GM21390 (cell line): ENCODE measurements around the gene SLC66A3.

Experiments used
- ATAC-seq: cut with Tn5 transposase; IDR thresholded peaks from one replicate; pipeline ENCODE4 v1.9.1; 2021; ENCODE audit not compliant: unreplicated experiment

Gene SLC66A3

DNA sequence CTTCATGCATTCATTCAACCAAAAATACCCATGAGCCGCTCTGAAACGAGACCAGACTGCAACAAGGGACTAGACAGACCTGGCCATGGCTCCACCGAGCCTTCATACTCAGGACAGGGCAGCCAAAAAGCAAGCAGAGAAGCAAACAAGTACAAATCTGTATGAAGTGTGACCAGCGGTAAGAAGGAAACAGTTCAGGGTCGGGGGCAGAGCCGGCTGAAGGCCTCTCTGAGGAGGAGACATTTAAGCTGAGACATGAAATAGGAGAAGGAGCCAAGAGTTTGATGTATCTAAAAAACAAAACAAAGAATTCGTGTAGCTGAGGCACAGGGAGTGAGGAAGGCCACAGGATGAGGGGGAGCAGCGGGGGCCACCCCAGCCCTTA, 21.3 kb upstream of the SLC66A3 start:
- ATAC-seq, result no peak

DNA sequence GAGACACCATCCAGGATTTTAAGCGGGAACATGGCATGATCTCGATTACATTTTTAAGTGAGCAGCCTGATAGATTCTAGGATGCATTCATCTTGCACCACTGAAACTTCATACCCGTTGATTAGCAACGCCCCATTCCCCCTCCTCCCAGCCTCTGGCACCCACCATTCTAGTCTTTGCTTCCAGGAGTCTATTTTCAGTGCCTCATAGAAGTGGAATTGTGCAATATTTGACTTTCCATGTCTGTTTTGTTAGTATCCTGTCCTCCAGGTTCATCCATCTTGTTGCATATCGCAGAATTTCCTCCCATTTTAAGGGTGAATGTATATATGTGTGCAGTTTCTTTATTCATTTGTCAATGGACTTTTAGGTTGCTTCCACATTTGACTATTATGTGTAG, 20.9 kb upstream of the SLC66A3 start:
- no peak for ATAC-seq

DNA sequence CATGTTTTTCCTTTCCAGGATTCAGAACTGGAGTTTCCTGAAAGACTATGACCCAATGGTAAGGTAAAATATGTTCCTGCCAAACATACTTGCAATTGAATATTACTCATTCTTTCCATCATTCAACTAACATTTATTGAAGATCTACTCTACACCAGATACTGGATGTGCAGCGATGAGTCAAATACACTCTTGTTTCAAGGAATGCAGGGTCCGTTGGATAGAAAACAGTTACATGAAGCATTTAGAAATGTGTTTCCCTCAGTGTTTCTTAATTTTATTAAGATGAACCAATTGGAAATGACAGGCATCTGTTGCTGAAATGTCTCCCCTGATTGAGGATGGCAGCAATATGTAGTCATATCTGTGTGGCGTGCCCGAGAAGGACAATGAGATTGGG, 14.8 kb upstream of the SLC66A3 start:
- no peak for ATAC-seq

DNA sequence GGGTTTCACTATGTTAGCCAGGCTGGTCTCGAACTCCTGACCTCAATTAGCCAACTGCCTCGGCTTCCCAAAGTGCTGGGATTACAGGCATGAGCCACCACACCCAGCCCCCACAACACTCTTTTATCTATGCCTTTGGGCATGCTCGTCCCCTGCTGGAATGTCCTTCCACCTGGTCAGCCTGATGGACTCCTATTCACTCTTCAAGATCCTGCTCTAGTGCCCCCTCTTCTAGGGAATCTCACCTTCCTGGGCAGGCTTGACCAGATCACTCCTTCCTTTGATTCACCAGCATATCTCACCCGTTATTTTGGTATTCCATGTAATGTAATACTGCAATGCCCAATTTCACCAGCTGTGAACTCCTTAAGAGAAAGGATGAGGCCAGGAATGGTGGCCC, 13.9 kb upstream of the SLC66A3 start:
- ATAC-seq, result no peak

DNA sequence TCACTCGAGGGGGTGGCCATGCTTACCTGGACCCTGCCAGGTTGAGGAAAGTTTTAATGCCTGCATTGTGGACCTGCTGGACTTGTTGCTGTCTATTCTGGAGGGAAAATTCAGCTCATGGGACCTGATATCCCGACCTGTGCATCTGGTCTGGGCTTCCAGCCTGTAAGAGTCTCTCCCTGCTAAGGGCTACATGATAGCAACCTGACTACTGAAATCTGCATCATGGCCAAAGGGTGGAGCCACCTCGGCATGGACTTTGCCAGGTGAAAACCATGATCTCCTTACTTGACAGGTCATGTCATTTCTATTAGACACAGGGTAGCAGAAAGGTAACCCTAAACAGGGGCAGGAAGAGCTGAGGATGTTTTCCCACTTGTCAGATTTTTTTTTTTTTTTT, 12.9 kb upstream of the SLC66A3 start:
- no peak for ATAC-seq

DNA sequence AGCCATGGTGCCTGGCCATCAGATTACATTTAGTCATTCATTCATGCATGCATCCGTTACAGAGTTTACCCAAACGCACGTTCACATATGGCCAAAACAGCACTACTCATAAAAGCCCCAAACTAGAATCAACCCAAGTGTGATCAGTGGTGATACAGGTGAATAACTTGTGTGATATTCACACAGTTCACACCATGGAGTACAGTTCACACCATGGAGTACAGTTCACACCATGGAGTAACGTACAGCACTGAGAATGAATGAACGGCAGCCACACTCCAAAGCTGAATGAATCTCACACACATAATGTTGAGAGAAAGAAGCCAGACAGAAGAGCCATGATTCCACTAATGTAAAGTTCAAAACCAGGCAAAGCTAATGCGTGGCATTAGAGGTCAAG, 12.3 kb upstream of the SLC66A3 start:
- ATAC-seq, result no peak

DNA sequence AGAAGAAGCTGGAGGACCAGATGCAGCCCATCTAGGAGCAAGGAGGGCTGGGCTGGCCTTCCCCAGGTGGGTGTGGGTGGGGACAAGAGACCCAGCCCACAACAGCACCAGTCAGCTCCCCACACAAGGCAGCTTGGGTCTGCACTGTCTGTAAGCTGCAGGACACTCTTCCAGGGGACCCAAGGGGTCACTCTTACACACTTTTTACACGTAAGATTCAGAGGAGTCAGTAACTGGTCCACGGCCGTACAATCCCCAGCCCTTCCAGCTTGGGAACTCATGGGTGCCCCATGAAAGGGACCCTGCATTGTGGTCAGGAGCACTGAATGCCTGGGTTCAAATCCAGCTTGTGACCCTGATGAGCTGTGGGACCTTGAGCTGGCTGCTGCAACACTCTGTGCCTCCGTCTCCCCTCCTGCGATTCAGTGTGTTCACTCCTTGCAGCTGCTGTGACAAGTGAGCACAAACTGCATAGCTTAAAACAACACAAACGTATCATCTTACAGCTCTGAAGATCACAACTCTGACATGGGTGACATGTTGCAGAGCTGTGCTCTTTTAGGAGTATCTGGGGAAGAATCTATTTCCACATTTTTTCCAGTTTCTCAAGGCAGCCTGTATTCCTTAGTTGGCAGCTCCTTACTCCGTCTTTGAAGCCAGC, 11.1 kb upstream of the SLC66A3 start:
- no peak for ATAC-seq

DNA sequence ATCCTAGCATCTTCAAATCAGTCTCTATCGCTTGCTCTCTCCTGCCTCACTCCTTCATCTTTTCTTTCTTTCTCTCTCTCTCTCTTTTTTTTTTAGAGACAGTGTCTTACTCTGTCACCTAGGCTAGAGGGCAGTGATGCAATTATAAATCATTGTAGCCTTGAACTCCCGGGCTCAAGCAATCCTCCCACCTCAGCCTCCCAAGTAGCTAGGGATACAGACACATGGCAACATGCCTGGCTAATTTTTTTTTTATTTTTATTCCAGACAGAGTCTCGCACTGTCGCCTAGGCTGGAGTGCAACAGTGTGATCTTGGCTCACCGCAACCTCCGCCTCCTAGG, 10.6 kb upstream of the SLC66A3 start:
- no peak for ATAC-seq

DNA sequence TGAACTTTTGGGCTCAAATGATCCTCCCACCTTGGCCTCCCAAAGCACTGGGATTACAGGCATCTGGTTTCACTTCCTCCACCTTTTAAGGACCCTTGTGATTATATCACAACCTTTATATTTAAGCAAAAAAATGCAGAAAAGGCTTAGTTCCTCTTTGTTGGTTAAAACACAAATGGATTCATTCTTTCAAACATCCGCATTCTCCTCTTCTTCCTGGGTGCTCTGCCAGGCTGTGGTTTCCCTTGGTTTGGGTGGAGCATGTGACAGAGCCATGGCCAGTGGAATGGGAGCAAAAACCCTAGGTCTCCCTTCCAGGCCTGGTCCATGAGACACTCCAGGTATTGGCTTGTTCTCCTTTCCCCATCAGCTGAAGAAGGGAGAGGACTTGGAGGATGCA, 9.9 kb upstream of the SLC66A3 start:
- no peak for ATAC-seq

DNA sequence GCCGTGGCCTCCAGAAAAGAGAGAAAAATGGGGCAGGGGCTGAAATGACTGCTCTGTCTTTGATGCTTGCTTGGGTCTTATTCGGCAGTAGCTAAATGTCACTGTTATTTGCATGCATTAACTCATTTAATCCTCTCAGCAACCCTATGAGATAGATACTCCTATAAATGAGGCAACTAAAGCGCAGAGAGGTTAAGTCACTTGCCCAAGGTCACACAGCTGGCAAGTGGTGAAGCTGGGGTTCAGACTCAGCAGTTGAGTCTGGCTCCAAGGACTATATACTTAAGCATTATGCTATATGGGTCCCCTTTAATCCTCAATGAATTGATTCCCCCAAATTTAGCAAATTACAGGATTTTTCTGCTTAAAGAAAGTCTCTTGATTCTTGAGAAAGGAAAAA, 9.2 kb upstream of the SLC66A3 start:
- ATAC-seq, result no peak

DNA sequence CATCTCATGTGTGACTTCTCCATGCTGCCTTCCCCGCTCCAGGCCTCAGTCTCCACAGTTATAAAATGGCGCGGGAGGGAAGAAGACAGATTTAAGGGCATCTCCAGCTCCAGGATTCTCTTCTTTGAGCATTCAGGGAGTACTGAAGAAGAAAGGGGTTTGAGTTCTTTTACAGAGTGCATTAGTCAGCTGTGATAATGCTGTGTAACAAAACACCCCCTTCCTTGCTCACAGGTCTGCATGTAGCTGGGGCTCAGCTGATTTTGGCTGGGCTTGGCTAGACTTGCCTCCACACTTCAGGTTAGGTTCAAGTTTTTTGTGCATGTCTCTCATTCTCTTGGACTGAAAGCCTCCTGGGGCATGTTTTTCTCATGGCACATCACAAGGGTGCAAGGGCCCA, 8.0 kb upstream of the SLC66A3 start:
- no peak for ATAC-seq

DNA sequence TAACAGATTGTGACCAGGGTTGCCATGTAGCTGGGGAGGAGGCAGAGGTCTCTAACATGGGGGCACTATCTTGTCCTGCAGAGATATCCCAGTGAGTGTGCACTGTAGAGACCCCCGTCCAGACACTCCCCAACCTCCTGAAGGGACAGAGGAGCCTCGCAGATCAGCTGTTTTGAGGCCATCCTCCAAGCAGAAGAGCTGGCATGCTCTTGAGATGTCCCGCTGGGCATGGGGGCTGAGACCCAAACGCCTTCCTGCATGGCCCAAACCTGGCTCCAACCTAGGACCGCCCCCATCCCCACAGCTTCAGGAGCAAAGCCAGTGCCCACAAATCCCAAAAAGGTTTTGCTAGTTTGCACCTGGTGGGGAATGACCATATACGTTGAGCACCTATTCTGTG, 2.7 kb upstream of the SLC66A3 start:
- ATAC-seq, result no peak

DNA sequence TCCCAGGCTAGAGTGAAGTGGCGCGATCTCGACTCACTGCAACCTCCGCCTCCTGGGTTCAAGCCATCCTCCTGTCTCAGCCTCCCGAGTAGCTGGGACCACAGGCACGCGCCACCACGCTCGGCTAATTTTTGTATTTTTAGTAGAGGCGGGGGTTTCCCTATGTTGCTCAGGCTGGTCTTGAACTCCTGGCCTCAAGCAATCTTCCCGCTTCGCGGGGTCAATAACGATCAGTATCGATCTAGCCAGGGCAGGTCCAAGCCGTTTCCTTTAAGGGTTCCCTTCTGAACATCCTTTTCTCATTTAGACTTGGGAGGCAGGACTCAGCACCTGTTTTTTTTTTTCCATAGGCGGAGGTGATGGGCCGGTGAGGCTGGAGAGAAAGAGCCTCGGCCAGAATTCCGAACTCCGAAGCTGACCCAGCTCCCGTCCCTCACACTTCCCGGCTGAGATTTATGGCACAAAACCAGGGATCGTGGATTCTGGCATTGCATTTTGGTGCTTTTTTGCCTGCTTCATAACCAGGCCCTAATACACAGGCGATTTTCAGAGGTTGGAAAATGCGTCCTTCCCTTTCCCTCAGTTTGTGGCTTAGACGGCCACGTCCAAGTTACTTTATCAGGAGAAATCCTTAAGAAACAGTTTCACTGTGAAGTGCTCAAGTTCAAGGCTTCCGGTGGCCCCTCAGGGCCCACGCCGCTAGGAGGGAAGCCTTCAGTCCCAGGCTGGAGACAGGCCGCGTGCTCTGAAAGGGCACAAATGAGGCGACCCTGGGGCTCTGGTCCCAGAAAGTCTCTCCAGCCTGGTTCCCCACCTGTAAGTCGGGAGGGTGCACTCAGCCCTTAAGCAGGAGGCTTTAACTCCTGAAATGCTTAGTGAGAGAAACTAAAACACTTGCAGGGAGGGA, 998 bp upstream of the SLC66A3 start:
- ATAC-seq, result peak; percentile 15

DNA sequence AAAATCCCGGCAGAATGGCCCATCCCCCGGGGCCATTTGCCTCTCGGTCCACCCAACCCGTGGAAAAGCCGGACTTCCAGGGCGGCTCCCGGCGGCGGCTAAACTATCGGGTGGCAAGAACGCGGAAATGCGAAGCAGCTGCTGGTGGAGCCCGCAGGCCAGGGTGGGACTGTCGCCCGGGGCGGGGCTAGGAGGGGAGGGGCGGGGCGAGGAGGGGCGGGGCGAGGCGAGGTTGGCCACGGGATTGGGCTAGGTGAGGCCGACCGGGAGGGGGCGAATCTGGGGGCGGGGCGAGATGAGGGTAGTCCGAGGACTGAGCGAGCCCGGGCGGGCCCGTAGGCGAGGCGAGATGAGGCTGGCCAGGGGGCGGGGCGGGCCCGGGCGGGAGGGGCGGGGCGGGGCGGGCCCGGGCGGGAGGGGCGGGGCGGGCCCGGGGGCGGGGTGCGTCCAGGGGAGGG, 315 bp upstream of the SLC66A3 start:
- peak; percentile 63 for ATAC-seq

DNA sequence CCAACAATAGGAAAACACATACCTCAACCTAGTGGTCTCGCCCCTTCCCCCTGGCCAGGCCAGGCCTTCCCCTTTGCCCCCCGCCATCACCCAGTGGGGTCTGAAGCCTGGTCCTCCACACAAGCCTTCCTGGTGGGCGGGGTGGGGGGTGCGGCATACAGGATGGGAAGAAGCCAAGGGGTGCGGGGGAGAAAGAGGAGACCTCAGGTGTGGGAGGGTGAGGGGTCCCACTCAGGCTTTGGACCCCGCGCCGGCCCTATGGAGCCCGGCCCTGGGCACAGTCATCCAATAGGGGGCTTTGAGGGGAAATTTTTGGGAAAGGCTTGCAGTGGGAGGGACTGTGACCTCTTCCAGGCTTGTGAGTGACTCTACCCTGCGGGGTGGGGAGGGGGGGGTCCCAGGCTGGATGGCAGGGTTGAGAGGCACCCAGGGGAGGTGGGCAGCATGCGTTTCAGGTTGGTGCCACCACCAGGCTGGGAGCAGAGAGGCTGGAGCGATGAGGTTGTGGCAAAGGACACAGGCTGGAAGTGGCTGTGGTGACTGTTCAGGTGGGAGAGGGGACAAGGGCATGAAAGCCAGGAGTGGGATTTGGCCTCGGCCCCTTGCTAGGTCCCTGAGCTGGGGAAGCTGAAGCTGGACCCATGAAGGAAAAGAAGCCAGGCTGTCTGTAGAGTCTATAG, 1.3 kb downstream of the SLC66A3 start:
- ATAC-seq, result no peak

DNA sequence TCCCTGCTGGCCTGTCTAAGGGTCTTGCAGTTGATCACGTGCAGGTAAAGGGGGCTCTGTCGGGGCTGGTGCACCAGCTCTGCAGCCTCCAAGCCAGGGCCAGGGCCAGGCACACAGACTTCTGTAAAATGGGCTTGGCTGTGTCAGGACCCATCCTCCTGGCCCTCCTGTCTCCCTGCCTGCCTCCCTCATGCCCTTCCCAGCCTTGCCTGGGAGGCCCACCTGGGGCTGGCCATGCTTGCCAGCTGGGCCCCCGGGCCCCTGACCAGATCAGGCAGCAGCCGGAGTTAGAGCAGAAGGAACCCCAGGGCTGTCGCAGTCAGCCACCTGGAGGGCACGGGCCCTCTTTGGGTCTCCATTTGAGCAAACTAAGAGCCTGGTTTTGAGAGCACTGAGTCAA, 2.0 kb downstream of the SLC66A3 start:
- ATAC-seq, result no peak

DNA sequence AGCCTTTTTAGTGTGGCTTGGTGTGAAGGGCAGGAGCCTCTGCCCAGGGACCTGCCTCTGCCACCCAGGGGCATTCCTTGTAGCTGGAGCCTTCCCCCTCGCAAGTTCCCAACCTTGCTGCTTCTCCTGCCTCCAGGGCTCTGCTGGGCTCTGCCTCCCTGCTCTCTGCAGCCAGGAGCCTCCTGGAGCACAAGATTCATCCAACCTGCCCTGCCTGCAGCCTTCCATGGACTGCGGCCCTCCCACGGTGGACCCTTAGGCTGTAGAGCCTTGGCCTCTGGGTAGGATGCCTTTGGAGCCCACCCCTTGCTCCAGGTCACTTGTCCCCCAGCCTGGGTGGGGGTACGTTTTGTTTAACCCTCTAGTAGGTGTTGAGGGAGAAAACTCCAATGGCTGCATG, 2.5 kb downstream of the SLC66A3 start:
- ATAC-seq, result no peak

DNA sequence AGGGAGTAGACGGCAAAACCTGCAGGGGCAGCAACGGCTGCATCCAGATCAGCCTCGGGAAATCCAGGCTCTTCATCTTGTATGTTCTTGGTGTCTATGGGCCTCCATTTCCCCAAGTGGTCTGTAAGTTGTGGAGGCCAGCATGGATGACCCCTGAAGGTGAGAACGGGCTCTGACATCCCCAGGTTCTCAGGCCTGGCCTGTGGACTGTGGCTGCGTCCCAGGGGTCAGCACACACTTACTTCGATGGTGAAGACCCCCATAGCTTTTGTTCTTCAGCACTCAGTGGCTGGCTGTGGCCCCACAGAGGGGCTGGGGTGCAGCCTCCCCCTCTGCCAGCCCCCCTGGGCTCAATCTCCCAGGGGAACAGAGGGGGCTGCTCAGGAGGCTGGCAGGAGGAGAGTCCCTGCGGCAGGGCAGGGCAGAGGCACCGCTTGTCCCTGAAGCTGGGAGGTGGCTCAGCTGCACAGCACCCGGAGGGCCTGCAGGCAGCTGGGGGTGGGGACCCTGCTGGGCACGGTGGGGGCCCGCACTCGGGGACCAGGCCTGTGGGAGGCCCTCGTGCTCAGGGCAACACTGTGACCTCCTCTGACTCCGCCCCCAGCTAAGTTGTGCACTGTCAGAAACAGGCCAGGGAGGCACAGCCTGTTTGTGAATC, 3.8 kb downstream of the SLC66A3 start:
- ATAC-seq, result no peak

DNA sequence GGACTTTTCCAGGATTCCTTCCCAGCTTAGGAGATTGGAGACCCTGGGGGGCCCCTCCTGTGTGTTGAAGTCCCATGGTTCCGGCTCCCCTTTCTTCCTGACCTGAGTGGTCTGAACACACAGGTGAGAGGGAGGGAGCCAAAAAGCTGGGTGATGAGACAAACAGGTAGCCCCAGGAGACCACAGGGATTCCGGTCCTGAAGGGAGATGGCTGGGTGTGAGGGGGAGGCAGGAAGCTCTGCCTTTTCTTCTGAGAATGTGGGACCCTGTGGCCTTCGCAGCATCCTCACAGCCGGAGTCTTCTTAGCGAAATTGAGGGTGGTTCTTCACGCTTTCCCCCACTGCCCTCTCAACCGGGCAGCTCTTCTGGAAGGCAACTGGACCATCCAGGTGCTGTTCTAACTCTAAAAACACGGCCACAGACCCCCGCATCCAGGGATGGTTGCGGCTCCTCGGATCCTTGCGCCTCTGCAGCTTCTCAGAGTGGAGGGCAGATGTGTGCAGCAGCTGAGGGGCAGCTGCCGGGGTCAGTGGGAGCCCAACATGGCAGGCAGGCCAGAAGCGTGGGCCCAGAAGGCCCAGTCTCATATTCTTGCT, 4.4 kb downstream of the SLC66A3 start:
- no peak for ATAC-seq

DNA sequence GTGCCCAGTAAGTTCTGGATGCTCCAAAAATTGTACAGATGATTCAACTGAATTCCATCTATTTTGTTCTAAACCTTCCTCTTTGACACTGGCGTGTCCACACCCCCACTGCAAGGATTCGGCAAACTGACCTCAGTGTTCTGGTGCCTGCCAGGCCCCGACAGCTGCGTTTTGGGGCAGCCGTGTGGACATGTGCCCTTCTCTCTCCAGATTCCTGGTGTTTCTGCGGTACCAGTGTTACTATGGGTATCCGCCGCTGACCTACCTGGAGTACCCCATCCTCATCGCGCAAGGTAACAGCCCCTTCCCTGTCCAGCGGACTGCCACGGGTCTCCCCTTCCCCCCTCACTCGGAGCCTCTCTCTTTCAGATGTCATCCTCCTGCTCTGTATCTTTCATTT, 5.0 kb downstream of the SLC66A3 start:
- no peak for ATAC-seq
